SK-N-SH (cell line): ENCODE measurements around the gene CCDC116. TPM values are rescaled to one million over a fixed set of nuclear protein-coding genes. Genes with fewer than 3 reads are reported as not detected.
"Not testable (repeated sequence)": the region's sequence is repeated elsewhere in the genome, so short reads cannot be mapped to it uniquely, and the experiment has no call there.

ENCODE experiments used
- CTCF ChIA-PET: fragments of 300-600, 350-600 bp; formaldehyde crosslinking; extraction: SDS; loops from one replicate; lab custom pipeline; 2021; lab: Yijun Ruan, JAX
- POLR2A ChIA-PET: fragments of 350-600 bp; sonication (Branson Sonifier 250); formaldehyde crosslinking; extraction: SDS; loops from one replicate; lab custom pipeline; 2020; ENCODE audit warnings: antibody characterized with exemption, inconsistent platforms; lab: Yijun Ruan, JAX
- DNase-seq: peaks from one replicate; pipeline ENCODE4 v3.0.0; 2012
- H2AFZ ChIP-seq: fragments of 200-600 bp; sonication (generic); 2 replicates; pipeline ENCODE4 v1.8.1; 2016; ENCODE audit warnings: antibody characterized with exemption, mild to moderate bottlenecking, low read depth
- H3F3A ChIP-seq: fragments of 200-600 bp; sonication (generic); replicated peaks from 2 replicates; pipeline ENCODE3; 2016; ENCODE audit warnings: antibody characterized with exemption, mild to moderate bottlenecking; ENCODE audit not compliant: insufficient read depth
- H3K27ac ChIP-seq, 2 experiments: fragments of 200-500 bp in 1 of 2; fragments of 200-600 bp in 1 of 2; sonication (Bioruptor generic) in 1 of 2; sonication (generic), shearing (Covaris generic) in 1 of 2; 2 replicates each; pipeline versions ENCODE4 v1.5.1 to v1.6.1; 2014 to 2016; ENCODE audit warnings: low read depth in 2 of 2, inconsistent platforms in 1 of 2, low read length in 1 of 2, mild to moderate bottlenecking in 1 of 2, mixed read lengths in 1 of 2
- H3K27me3 ChIP-seq: fragments of 200-600 bp; sonication (generic), shearing (Covaris generic); 2 replicates; pipeline ENCODE4 v1.6.1; 2016; ENCODE audit warnings: mixed run types; ENCODE audit not compliant: insufficient read depth
- H3K36me3 ChIP-seq, 2 experiments: fragments of 200-500 bp in 1 of 2; fragments of 200-600 bp in 1 of 2; sonication (Bioruptor generic) in 1 of 2; sonication (generic) in 1 of 2; replicated peaks in 1 of 2; 2 replicates each; pipeline versions ENCODE3 to v1.5.1; 2014 to 2016; ENCODE audit warnings: low read length in 1 of 2, mild to moderate bottlenecking in 1 of 2; ENCODE audit not compliant: insufficient read depth in 2 of 2, control insufficient read depth in 1 of 2
- H3K4me1 ChIP-seq, 2 experiments: fragments of 200-500 bp in 1 of 2; fragments of 200-600 bp in 1 of 2; sonication (Bioruptor generic) in 1 of 2; sonication (generic), shearing (Covaris generic) in 1 of 2; 2 replicates each; pipeline versions ENCODE4 v1.5.1 to v1.6.1; 2014 to 2016; ENCODE audit warnings: low read depth in 1 of 2, low read length in 1 of 2, mixed run types in 1 of 2; ENCODE audit not compliant: insufficient read depth in 2 of 2, control insufficient read depth in 1 of 2
- H3K4me2 ChIP-seq: fragments of 200-600 bp; sonication (generic), shearing (Covaris generic); 2 replicates; pipeline ENCODE4 v1.6.1; 2017; ENCODE audit warnings: mixed run types
- H3K4me3 ChIP-seq, 2 experiments: fragments of 200-500 bp in 1 of 2; fragments of 200-600 bp in 1 of 2; sonication (Bioruptor generic) in 1 of 2; sonication (generic), shearing (Covaris generic) in 1 of 2; 2 replicates each; pipeline versions ENCODE4 v1.5.1 to v1.8.1; 2014 to 2016; ENCODE audit warnings: low read depth in 2 of 2, inconsistent platforms in 1 of 2, low read length in 1 of 2, mild to moderate bottlenecking in 1 of 2, mixed read lengths in 1 of 2, moderate library complexity in 1 of 2
- H3K79me2 ChIP-seq: fragments of 200-600 bp; sonication (generic); 2 replicates; pipeline ENCODE4 v1.8.1; 2017; ENCODE audit warnings: mild to moderate bottlenecking; ENCODE audit not compliant: insufficient read depth
- H3K9ac ChIP-seq: fragments of 200-600 bp; sonication (generic); 2 replicates; pipeline ENCODE4 v1.6.1; 2017; ENCODE audit warnings: mixed run types
- H3K9me2 ChIP-seq: fragments of 200-600 bp; sonication (generic); 2 replicates; pipeline ENCODE4 v1.6.1; 2017; ENCODE audit warnings: mixed run types
- H3K9me3 ChIP-seq: fragments of 200-600 bp; sonication (generic); 2 replicates; pipeline ENCODE4 v1.6.1; 2017; ENCODE audit warnings: mixed run types, mild to moderate bottlenecking, moderate library complexity
- H4K20me1 ChIP-seq: fragments of 200-600 bp; sonication (generic); 2 replicates; pipeline ENCODE4 v1.6.1; 2017; ENCODE audit warnings: mild to moderate bottlenecking, mixed run types; ENCODE audit not compliant: insufficient read depth
- ELF1 ChIP-seq: IDR thresholded peaks from 2 replicates; pipeline ENCODE4 v1.4.0; 2012
- GABPA ChIP-seq: IDR thresholded peaks from 2 replicates; pipeline ENCODE4 v1.4.0; 2012; ENCODE audit warnings: low read depth, mild to moderate bottlenecking
- JUND ChIP-seq: IDR thresholded peaks from 2 replicates; pipeline ENCODE4 v1.4.0; 2012
- MAX ChIP-seq: IDR thresholded peaks from 2 replicates; pipeline ENCODE4 v1.4.0; 2012; ENCODE audit warnings: low read depth
- MEF2A ChIP-seq: IDR thresholded peaks from 2 replicates; pipeline ENCODE4 v1.4.0; 2012; ENCODE audit warnings: low read depth, borderline replicate concordance
- RFX5 ChIP-seq: IDR thresholded peaks from 2 replicates; pipeline ENCODE4 v1.6.1; 2012; ENCODE audit warnings: mild to moderate bottlenecking, improper control_type of control experiment, low read length
- TCF12 ChIP-seq: IDR thresholded peaks from 2 replicates; pipeline ENCODE4 v1.4.0; 2012
- YY1 ChIP-seq: IDR thresholded peaks from 2 replicates; pipeline ENCODE4 v1.4.0; 2012; ENCODE audit warnings: low read depth, mild to moderate bottlenecking
- WGBS: methylation state at CpG from one replicate; pipeline ENCODE4 v1.1.6; 2017; ENCODE audit warnings: low lambda C conversion rate; 5-methylcytosine and 5-hydroxymethylcytosine counted together
- polyA plus RNA-seq, 3 experiments: library from polyadenylated mRNA; depleted of rRNA; stranded (reverse); fragments of >200 nt; gene quantifications; 2 replicates each; pipeline ENCODE4 v1.2.3, GENCODE V29; 2012
- TF ChIP-seq, protein P1 (sequence below): IDR thresholded peaks from 2 replicates; pipeline ENCODE4; 2012

Gene CCDC116
- polyA plus RNA-seq, 1 of the 3 experiments (the other 2 are of a cell fraction) = 0.28 TPM

DNA sequence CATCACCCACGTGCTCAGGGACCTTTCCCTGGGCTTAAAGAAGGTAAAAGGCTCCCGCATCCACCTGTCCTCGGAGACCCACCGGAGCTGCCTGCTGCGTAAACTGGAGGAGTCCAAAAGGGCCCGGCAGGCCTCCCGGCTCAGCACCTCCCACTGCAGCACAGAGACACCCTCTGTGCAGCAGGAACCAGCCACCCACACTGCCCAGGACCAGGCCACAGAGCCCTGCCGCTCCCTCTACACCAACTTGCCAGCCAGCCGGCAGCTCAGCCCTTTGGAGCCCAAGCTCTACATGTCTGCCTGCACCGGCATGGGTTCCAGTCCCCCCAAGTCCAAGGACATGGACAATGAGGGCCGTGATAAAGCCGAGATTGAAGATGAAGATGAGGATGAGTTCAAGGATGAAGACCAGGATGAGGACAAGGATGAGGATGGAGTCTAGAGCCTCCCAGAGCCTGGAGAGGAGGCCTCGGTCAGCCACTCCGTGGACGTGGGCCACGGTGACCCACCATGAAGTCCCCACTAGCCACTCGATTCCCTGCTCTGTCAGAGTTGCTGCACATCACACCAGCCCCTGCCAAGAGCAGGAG, 4.2 kb downstream of the CCDC116 start:
- peaks cover 5 to 8% of the 10 kb centered on the region in 2 experiments; a peak in 2 of 4 replicates for H3K4me1 ChIP-seq
- H3K27me3 ChIP-seq = no peaks in the 10 kb centered on the region
- peaks cover 11% of the 10 kb centered on the region for H3F3A ChIP-seq
- no peak for DNase-seq
- no peaks in the 10 kb centered on the region for H3K9me3 ChIP-seq
- H3K4me3 ChIP-seq = no peak overlapping the region
- H3K9me2 ChIP-seq = no peaks in the 10 kb centered on the region
- WGBS = 86% methylated on average over 16 of the region's 17 CpGs
- H3K9ac ChIP-seq = no peak overlapping the region
- no peaks in the 10 kb centered on the region for H4K20me1 ChIP-seq
- H2AFZ ChIP-seq = no peak overlapping the region
- POLR2A ChIA-PET = no interaction called here
- TF ChIP-seq MAX (no peak), TCF12 (no peak), YY1 (no peak), JUND (no peak), GABPA (no peak), ELF1 (no peak), RFX5 (no peak)
- TF ChIP-seq, protein P1, sequence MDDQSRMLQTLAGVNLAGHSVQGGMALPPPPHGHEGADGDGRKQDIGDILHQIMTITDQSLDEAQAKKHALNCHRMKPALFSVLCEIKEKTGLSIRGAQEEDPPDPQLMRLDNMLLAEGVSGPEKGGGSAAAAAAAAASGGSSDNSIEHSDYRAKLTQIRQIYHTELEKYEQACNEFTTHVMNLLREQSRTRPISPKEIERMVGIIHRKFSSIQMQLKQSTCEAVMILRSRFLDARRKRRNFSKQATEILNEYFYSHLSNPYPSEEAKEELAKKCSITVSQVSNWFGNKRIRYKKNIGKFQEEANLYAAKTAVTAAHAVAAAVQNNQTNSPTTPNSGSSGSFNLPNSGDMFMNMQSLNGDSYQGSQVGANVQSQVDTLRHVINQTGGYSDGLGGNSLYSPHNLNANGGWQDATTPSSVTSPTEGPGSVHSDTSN = no peak
- no peaks in the 10 kb centered on the region for H3K36me3 ChIP-seq
- no peaks in the 10 kb centered on the region for H3K79me2 ChIP-seq
- H3K4me2 ChIP-seq = no peak overlapping the region
- H3K27ac ChIP-seq = no peak overlapping the region
- CTCF ChIA-PET = interaction anchor here (1.2 to 8.3 kb wide), 3 partner anchors 10 to 12 kb away, joined by 3 to 145 read pairs (median 7); partner anchors contain the start of genes CCDC116 and YDJC

DNA sequence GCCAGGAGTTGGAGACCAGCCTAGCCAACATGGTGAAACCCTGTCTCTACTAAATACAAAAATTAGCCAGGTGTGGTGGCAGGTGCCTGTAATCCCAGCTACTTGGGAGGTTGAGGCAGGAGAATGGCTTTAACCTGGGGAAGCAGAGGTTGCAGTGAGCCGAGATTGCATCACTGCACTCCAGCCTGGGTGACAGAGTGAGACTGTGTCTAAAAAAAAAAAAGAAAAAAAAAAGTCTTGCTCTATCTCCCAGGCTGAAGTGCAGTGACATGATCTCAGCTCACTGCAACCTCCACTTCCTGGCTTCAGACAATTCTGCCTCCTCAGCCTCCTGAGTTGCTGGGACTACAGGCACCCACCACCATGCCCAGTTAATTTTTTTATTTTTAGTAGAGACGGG, 4.9 kb downstream of the CCDC116 start:
- H3F3A ChIP-seq = peaks cover 11% of the 10 kb centered on the region
- H4K20me1 ChIP-seq, H3K4me2 ChIP-seq, H3K36me3 ChIP-seq, H3K9ac ChIP-seq, H3K27ac ChIP-seq, H3K9me2 ChIP-seq, H3K27me3 ChIP-seq, H3K9me3 ChIP-seq, H3K4me3 ChIP-seq, H2AFZ ChIP-seq, H3K79me2 ChIP-seq, H3K4me1 ChIP-seq, POLR2A ChIA-PET, DNase-seq: not testable (repeated sequence)
- CTCF ChIA-PET = interaction anchor here (1.4 to 8.3 kb wide), 2 partner anchors 9 to 10 kb away, joined by 7 to 145 read pairs; partner anchors contain the start of genes CCDC116 and YDJC
- WGBS = 62% methylated on average over 2 of the region's 2 CpGs

GRCh38 chr22:21639359-21639758, 6.8 kb downstream of the CCDC116 start:
- no peak for TF ChIP-seq MEF2A
- H3K9ac ChIP-seq = no peak overlapping the region
- CTCF ChIA-PET = interaction anchor here (8.3 kb wide), 1 partner anchor 12 kb away, joined by 145 read pairs; the partner anchor contains the start of genes CCDC116 and YDJC
- no peaks in the 10 kb centered on the region for H3K27me3 ChIP-seq
- H3K27ac ChIP-seq = no peak overlapping the region
- no peaks in the 10 kb centered on the region for H3K9me2 ChIP-seq
- H3F3A ChIP-seq = peaks cover 18% of the 10 kb centered on the region
- H3K36me3 ChIP-seq = peaks cover 0 to 2% of the 10 kb centered on the region in 2 experiments
- no peak for DNase-seq
- H3K9me3 ChIP-seq = no peaks in the 10 kb centered on the region
- H2AFZ ChIP-seq = no peak overlapping the region
- H3K79me2 ChIP-seq = 0 out of 2 replicates have a peak, but pooled peaks cover 3% of the 10 kb centered on the region
- no peak overlapping the region for H3K4me3 ChIP-seq
- POLR2A ChIA-PET = no interaction called here
- H3K4me1 ChIP-seq = peaks cover 5 to 17% of the 10 kb centered on the region in 2 experiments; a peak in 2 of 4 replicates
- 72% methylated on average over 3 of the region's 4 CpGs for WGBS
- H3K4me2 ChIP-seq = no peak overlapping the region
- no peaks in the 10 kb centered on the region for H4K20me1 ChIP-seq
